HEK293 (cell line): ENCODE measurements around the gene FAM200B.

ENCODE experiments used
- CTCF ChIA-PET: fragments of 350-600 bp; formaldehyde crosslinking; extraction: SDS; loops from one replicate; lab custom pipeline; 2021; ENCODE audit warnings: antibody characterized with exemption; lab: Yijun Ruan, JAX
- POLR2A ChIA-PET: fragments of 300-600 bp; formaldehyde crosslinking; extraction: SDS; loops from one replicate; lab custom pipeline; 2020; ENCODE audit warnings: antibody characterized with exemption, inconsistent platforms; lab: Yijun Ruan, JAX
- H3K27ac ChIP-seq: fragments of 200-500 bp; sonication (Bioruptor generic); 2 replicates; pipeline ENCODE4 v1.5.1; 2014; ENCODE audit warnings: low read depth, low read length, control low read depth, inconsistent platforms; ENCODE audit errors: extremely low read depth
- H3K36me3 ChIP-seq, 2 experiments: fragments of 200-500 bp in 1 of 2; sonication (Bioruptor generic) in 1 of 2; 1 replicate in 1 of 2; 2 replicates in 1 of 2; pipeline ENCODE4 v1.5.1; 2014 to 2017; ENCODE audit warnings: inconsistent platforms in 2 of 2, low read length in 2 of 2; ENCODE audit not compliant: control insufficient read depth in 2 of 2, insufficient read depth in 1 of 2
- H3K4me1 ChIP-seq: fragments of 200-500 bp; sonication (Bioruptor generic); 2 replicates; pipeline ENCODE4 v1.5.1; 2014; ENCODE audit warnings: mild to moderate bottlenecking, low read length, inconsistent platforms; ENCODE audit not compliant: control insufficient read depth, insufficient read depth
- H3K4me3 ChIP-seq: 2 replicates; pipeline ENCODE4 v1.5.1; 2011; ENCODE audit warnings: low read depth, mild to moderate bottlenecking, control low read depth, low read length, moderate library complexity
- H3K9me3 ChIP-seq: fragments of 200-500 bp; sonication (Bioruptor generic); 2 replicates; pipeline ENCODE4 v1.5.1; 2014; ENCODE audit warnings: low read depth, low read length, inconsistent platforms; ENCODE audit not compliant: control insufficient read depth, insufficient read depth
- HOXD13 ChIP-seq: sonication (generic); formaldehyde crosslinking; IDR thresholded peaks from 2 replicates; pipeline ENCODE4 v1.8.0; 2022; ENCODE audit warnings: missing genetic modification reagents, borderline replicate concordance
- MYNN ChIP-seq: fragments of 450-650 bp; formaldehyde crosslinking; IDR thresholded peaks from 2 replicates; pipeline ENCODE4 v1.5.1; 2016; ENCODE audit warnings: missing biosample characterization, missing genetic modification characterization, borderline replicate concordance
- OVOL3 ChIP-seq: fragments of 450-650 bp; formaldehyde crosslinking; IDR thresholded peaks from 2 replicates; pipeline ENCODE4 v1.5.1; 2016; ENCODE audit warnings: missing biosample characterization, missing genetic modification characterization
- RBAK ChIP-seq: fragments of 450-650 bp; formaldehyde crosslinking; IDR thresholded peaks from 2 replicates; pipeline ENCODE4 v1.5.1; 2016; ENCODE audit warnings: missing biosample characterization, missing genetic modification characterization
- WT1 ChIP-seq: fragments of 450-650 bp; formaldehyde crosslinking; IDR thresholded peaks from 2 replicates; pipeline ENCODE4 v1.5.1; 2016; ENCODE audit warnings: missing biosample characterization, missing genetic modification characterization
- ZBTB20 ChIP-seq: fragments of 450-650 bp; formaldehyde crosslinking; IDR thresholded peaks from 2 replicates; pipeline ENCODE4 v1.5.1; 2016; ENCODE audit warnings: missing biosample characterization, missing genetic modification characterization
- ZBTB21 ChIP-seq: fragments of 450-650 bp; formaldehyde crosslinking; IDR thresholded peaks from 2 replicates; pipeline ENCODE4 v1.5.1; 2017; ENCODE audit warnings: missing biosample characterization, missing genetic modification characterization
- ZBTB48 ChIP-seq: fragments of 450-650 bp; formaldehyde crosslinking; IDR thresholded peaks from 2 replicates; pipeline ENCODE4 v1.5.1; 2016; ENCODE audit warnings: missing biosample characterization, missing genetic modification characterization
- ZBTB8A ChIP-seq: fragments of 450-650 bp; formaldehyde crosslinking; IDR thresholded peaks from 2 replicates; pipeline ENCODE4 v1.5.1; 2016; ENCODE audit warnings: missing biosample characterization, missing genetic modification characterization
- ZEB2 ChIP-seq: fragments of 450-650 bp; formaldehyde crosslinking; IDR thresholded peaks from 2 replicates; pipeline ENCODE4 v1.5.1; 2016; ENCODE audit warnings: missing biosample characterization, missing genetic modification characterization
- ZNF138 ChIP-seq: fragments of 450-650 bp; formaldehyde crosslinking; IDR thresholded peaks from 2 replicates; pipeline ENCODE4 v1.5.1; 2016; ENCODE audit warnings: missing biosample characterization, missing genetic modification characterization, borderline replicate concordance
- ZNF211 ChIP-seq: fragments of 450-650 bp; formaldehyde crosslinking; IDR thresholded peaks from 2 replicates; pipeline ENCODE4 v1.5.1; 2016; ENCODE audit warnings: low read depth, missing biosample characterization, missing genetic modification characterization
- ZNF223 ChIP-seq: fragments of 450-650 bp; formaldehyde crosslinking; IDR thresholded peaks from 2 replicates; pipeline ENCODE4 v1.5.1; 2016; ENCODE audit warnings: missing biosample characterization, missing genetic modification characterization
- ZNF341 ChIP-seq: fragments of 450-650 bp; formaldehyde crosslinking; IDR thresholded peaks from 2 replicates; pipeline ENCODE4; 2016; ENCODE audit warnings: low read depth, missing biosample characterization, missing genetic modification characterization
- ZNF501 ChIP-seq: fragments of 450-650 bp; formaldehyde crosslinking; IDR thresholded peaks from 2 replicates; pipeline ENCODE4 v1.5.1; 2016; ENCODE audit warnings: missing biosample characterization, missing genetic modification characterization
- ZNF654 ChIP-seq: fragments of 450-650 bp; formaldehyde crosslinking; IDR thresholded peaks from 2 replicates; pipeline ENCODE4 v1.5.1; 2016; ENCODE audit warnings: low read depth, missing biosample characterization, missing genetic modification characterization
- ZNF658 ChIP-seq: fragments of 450-650 bp; formaldehyde crosslinking; IDR thresholded peaks from 2 replicates; pipeline ENCODE4; 2016; ENCODE audit warnings: missing biosample characterization, missing genetic modification characterization
- ZNF791 ChIP-seq: fragments of 450-650 bp; formaldehyde crosslinking; IDR thresholded peaks from 2 replicates; pipeline ENCODE4 v1.5.1; 2016; ENCODE audit warnings: missing biosample characterization, missing genetic modification characterization
- ZNF843 ChIP-seq: fragments of 450-650 bp; formaldehyde crosslinking; IDR thresholded peaks from 2 replicates; pipeline ENCODE4 v1.5.1; 2016; ENCODE audit warnings: missing biosample characterization, missing genetic modification characterization
- TF ChIP-seq, protein P1 (sequence below): fragments of 450-650 bp; formaldehyde crosslinking; IDR thresholded peaks from 2 replicates; pipeline ENCODE4 v1.5.1; 2016; ENCODE audit warnings: missing biosample characterization, missing genetic modification characterization
- TF ChIP-seq, protein P2 (sequence below): fragments of 450-650 bp; IDR thresholded peaks from 2 replicates; pipeline ENCODE4 v1.5.1; 2018; ENCODE audit warnings: missing biosample characterization, missing genetic modification characterization

Gene FAM200B

DNA sequence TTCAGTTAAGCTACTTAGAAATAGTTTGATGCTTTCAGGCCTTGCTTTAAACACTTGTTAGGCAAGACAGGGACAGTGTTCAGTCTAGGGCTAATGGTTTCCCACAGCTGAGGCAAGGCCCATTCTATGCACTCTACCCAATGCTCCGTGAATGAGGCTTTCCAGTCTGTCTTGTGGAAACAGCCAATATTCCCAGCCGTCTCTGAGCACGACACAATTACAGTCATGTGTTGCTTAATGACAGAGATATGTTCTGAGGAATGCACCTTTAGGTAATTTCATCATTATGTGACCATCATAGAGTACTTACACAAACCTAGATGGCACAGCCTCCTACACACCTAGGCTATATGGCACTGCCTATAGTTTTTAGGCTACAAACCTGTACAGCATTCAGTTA lies 9.5 kb upstream of the FAM200B start:
- CTCF ChIA-PET, result interaction anchor here (0.6 to 0.7 kb wide), 2 partner anchors 8 to 1995 kb away, joined by 3 to 6 read pairs; no protein-coding TSS in a partner anchor
- TF ChIP-seq WT1 (tag by site-specific recombination) (no peak), ZNF341 (no peak), ZNF138 (tag by site-specific recombination) (no peak), ZNF501 (no peak)
- TF ChIP-seq, all 188 proteins: peak for 0
- H3K9me3 ChIP-seq, result no peaks in the 10 kb centered on the region
- H3K27ac ChIP-seq, result no peak overlapping the region
- H3K36me3 ChIP-seq, result peaks cover 0 to 18% of the 10 kb centered on the region in 2 experiments; a peak in 1 of 3 replicates
- no peak overlapping the region for H3K4me3 ChIP-seq
- no peaks in the 10 kb centered on the region for H3K4me1 ChIP-seq
- POLR2A ChIA-PET, result interaction anchor here (1.6 kb wide), 1 partner anchor 9 kb away, joined by 5 read pairs; the partner anchor contains the start of gene FAM200B

DNA sequence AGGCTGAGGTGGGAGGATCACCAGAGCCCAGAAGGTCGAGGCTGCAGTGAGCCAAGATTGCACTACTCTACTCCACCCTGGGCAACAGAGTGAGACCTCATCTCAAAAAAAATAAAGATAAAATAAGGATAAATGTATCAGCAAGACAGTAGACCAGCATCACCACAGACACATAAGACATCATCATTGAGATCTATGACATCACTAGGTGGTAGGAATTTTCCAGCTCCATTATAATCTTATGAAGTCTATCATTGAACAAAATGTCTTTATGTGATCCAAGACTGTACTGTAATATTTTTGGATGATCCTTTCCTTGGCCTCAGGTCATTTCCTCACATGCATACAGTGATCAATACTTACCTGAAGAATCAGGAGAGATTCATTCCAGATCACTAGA lies 8.3 kb upstream of the FAM200B start:
- no peaks in the 10 kb centered on the region for H3K4me1 ChIP-seq
- H3K9me3 ChIP-seq, result no peaks in the 10 kb centered on the region
- no peak for TF ChIP-seq OVOL3 (tag by site-specific recombination)
- TF ChIP-seq ZBTB20, result no peak
- TF ChIP-seq ZEB2 (tag by site-specific recombination), result no peak
- TF ChIP-seq ZNF791 (tag by site-specific recombination), result no peak
- TF ChIP-seq, protein P1, sequence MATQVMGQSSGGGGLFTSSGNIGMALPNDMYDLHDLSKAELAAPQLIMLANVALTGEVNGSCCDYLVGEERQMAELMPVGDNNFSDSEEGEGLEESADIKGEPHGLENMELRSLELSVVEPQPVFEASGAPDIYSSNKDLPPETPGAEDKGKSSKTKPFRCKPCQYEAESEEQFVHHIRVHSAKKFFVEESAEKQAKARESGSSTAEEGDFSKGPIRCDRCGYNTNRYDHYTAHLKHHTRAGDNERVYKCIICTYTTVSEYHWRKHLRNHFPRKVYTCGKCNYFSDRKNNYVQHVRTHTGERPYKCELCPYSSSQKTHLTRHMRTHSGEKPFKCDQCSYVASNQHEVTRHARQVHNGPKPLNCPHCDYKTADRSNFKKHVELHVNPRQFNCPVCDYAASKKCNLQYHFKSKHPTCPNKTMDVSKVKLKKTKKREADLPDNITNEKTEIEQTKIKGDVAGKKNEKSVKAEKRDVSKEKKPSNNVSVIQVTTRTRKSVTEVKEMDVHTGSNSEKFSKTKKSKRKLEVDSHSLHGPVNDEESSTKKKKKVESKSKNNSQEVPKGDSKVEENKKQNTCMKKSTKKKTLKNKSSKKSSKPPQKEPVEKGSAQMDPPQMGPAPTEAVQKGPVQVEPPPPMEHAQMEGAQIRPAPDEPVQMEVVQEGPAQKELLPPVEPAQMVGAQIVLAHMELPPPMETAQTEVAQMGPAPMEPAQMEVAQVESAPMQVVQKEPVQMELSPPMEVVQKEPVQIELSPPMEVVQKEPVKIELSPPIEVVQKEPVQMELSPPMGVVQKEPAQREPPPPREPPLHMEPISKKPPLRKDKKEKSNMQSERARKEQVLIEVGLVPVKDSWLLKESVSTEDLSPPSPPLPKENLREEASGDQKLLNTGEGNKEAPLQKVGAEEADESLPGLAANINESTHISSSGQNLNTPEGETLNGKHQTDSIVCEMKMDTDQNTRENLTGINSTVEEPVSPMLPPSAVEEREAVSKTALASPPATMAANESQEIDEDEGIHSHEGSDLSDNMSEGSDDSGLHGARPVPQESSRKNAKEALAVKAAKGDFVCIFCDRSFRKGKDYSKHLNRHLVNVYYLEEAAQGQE (tag by site-specific recombination), result no peak
- no peak overlapping the region for H3K4me3 ChIP-seq
- ChIA-PET CTCF (interaction anchor here (0.7 kb wide), 1 partner anchor 442 kb away, joined by 3 read pairs; no protein-coding TSS in a partner anchor), POLR2A (interaction anchor here (0.7 to 1.6 kb wide), 2 partner anchors 8 to 958 kb away, joined by 3 to 5 read pairs; partner anchors contain the start of gene FAM200B)
- H3K27ac ChIP-seq, result no peak overlapping the region
- peaks cover 0 to 10% of the 10 kb centered on the region in 2 experiments; a peak in 1 of 3 replicates for H3K36me3 ChIP-seq

DNA sequence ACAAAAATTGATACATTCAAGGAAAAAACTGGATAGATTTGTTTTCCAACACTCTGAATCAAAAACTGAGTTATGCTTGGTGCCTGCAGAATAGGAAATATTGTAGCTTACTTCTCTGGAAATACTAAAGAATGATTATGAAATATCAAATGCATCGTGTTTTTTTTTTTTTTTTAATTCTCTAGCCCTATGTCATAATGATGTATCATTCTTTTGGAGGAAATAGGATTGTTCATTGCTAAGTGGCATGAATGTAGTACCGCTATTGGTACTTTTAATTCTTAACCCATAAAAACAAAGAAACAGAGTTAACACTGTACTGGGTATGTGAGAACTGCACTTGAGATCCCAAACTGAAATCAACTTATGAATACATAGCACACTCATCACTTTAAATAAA lies 7.6 kb upstream of the FAM200B start:
- ChIA-PET POLR2A (interaction anchor here (0.7 kb wide), 1 partner anchor 959 kb away, joined by 3 read pairs; no protein-coding TSS in a partner anchor), CTCF (no interaction called here)
- H3K4me1 ChIP-seq, result no peaks in the 10 kb centered on the region
- no peaks in the 10 kb centered on the region for H3K9me3 ChIP-seq
- H3K27ac ChIP-seq, result no peak overlapping the region
- H3K36me3 ChIP-seq, result peaks cover 0 to 10% of the 10 kb centered on the region in 2 experiments; a peak in 1 of 3 replicates
- TF ChIP-seq MYNN, result no peak
- no peak for TF ChIP-seq HOXD13
- no peak for TF ChIP-seq RBAK (tag by site-specific recombination)
- no peak for TF ChIP-seq ZNF658 (tag by site-specific recombination)
- TF ChIP-seq ZBTB48, result no peak
- TF ChIP-seq, protein P2, sequence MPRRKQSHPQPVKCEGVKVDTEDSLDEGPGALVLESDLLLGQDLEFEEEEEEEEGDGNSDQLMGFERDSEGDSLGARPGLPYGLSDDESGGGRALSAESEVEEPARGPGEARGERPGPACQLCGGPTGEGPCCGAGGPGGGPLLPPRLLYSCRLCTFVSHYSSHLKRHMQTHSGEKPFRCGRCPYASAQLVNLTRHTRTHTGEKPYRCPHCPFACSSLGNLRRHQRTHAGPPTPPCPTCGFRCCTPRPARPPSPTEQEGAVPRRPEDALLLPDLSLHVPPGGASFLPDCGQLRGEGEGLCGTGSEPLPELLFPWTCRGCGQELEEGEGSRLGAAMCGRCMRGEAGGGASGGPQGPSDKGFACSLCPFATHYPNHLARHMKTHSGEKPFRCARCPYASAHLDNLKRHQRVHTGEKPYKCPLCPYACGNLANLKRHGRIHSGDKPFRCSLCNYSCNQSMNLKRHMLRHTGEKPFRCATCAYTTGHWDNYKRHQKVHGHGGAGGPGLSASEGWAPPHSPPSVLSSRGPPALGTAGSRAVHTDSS (tag by site-specific recombination), result no peak
- TF ChIP-seq ZNF223 (tag by site-specific recombination), result no peak
- no peak for TF ChIP-seq ZNF211 (tag by site-specific recombination)
- TF ChIP-seq ZNF654, result no peak
- no peak for TF ChIP-seq ZBTB8A (tag by site-specific recombination)
- no peak for TF ChIP-seq ZNF843
- no peak for TF ChIP-seq ZBTB21
- H3K4me3 ChIP-seq, result no peak overlapping the region
